GM19455 (cell line): ENCODE results near the gene TNNI2.
"Not testable (repeated sequence)": the region's sequence is repeated elsewhere in the genome, so short reads cannot be mapped to it uniquely, and the experiment has no call there.

Source experiments
- ATAC-seq: cut with Tn5 transposase; IDR thresholded peaks from one replicate; pipeline ENCODE4 v1.9.1; 2021; ENCODE audit not compliant: unreplicated experiment

The TNNI2 gene

GRCh38 chr11:1883346-1884302 is 44.8 kb downstream of the TNNI2 start:
- no peak for ATAC-seq

GRCh38 chr11:1884303-1884700 is 45.5 kb downstream of the TNNI2 start:
- no peak for ATAC-seq

- not testable (repeated sequence) for ATAC-seq
These were observed 47.8 kb downstream of the TNNI2 start for GRCh38 chr11:1886551-1886950.

- ATAC-seq = no peak
These were observed 48.9 kb downstream of the TNNI2 start for GRCh38 chr11:1887451-1888346.

GRCh38 chr11:1888347-1888753 is 49.6 kb downstream of the TNNI2 start:
- ATAC-seq = no peak

GRCh38 chr11:1888811-1889210 is 50.0 kb downstream of the TNNI2 start:
- no peak for ATAC-seq

GRCh38 chr11:1889224-1889930 is 50.6 kb downstream of the TNNI2 start:
- ATAC-seq = no peak

- no peak for ATAC-seq
These were observed 51.4 kb downstream of the TNNI2 start for GRCh38 chr11:1889941-1890855.
